H9 (cell line): ENCODE results near the gene SLC17A3. TPM values are rescaled to one million over a fixed set of nuclear protein-coding genes. Genes with fewer than 3 reads are reported as not detected.

ENCODE experiments used
- DNase-seq: peaks from one replicate; pipeline ENCODE4 v3.0.0-alpha.2; 2017
- H2AFZ ChIP-seq: one replicate; pipeline ENCODE4 v1.6.1; 2013; ENCODE audit warnings: mild to moderate bottlenecking, low read length, control low read depth, moderate library complexity
- H2AK5ac ChIP-seq: 2 replicates; pipeline ENCODE4 v1.6.1; 2013; ENCODE audit warnings: low read length, control low read depth, mixed read lengths; ENCODE audit not compliant: insufficient read length
- H2BK120ac ChIP-seq: one replicate; pipeline ENCODE4 v1.6.1; 2013; ENCODE audit warnings: low read depth, mild to moderate bottlenecking, low read length, control low read depth, inconsistent platforms; ENCODE audit not compliant: poor library complexity, severe bottlenecking
- H2BK12ac ChIP-seq: 2 replicates; pipeline ENCODE4 v1.6.1; 2013; ENCODE audit warnings: low read length, control low read depth, mixed read lengths, low read depth; ENCODE audit not compliant: insufficient read length
- H2BK15ac ChIP-seq: 2 replicates; pipeline ENCODE4 v1.6.1; 2013; ENCODE audit warnings: low read depth, low read length, control low read depth
- H2BK20ac ChIP-seq: one replicate; pipeline ENCODE4 v1.6.1; 2013; ENCODE audit warnings: low read depth, mild to moderate bottlenecking, low read length, control low read depth, inconsistent platforms; ENCODE audit not compliant: poor library complexity, severe bottlenecking
- H2BK5ac ChIP-seq: 2 replicates; pipeline ENCODE4 v1.6.1; 2013; ENCODE audit warnings: low read length, control low read depth, mixed read lengths; ENCODE audit not compliant: insufficient read length
- H3K14ac ChIP-seq: 2 replicates; pipeline ENCODE4 v1.6.1; 2013; ENCODE audit warnings: low read length, control low read depth; ENCODE audit not compliant: insufficient read depth
- H3K18ac ChIP-seq: 2 replicates; pipeline ENCODE4 v1.6.1; 2013; ENCODE audit warnings: low read depth, mild to moderate bottlenecking, mixed read lengths, low read length, control low read depth; ENCODE audit not compliant: insufficient read length
- H3K23ac ChIP-seq: 2 replicates; pipeline ENCODE4 v1.6.1; 2013; ENCODE audit warnings: low read length, control low read depth, mixed read lengths, low read depth; ENCODE audit not compliant: insufficient read length
- H3K23me2 ChIP-seq: 2 replicates; pipeline ENCODE4 v1.6.1; 2013; ENCODE audit warnings: low read depth, mild to moderate bottlenecking, mixed read lengths, low read length, control low read depth; ENCODE audit not compliant: insufficient read length, poor library complexity, severe bottlenecking
- H3K27ac ChIP-seq: 2 replicates; pipeline ENCODE4 v1.5.1; 2013; ENCODE audit warnings: low read length, control low read depth, mixed read lengths, low read depth; ENCODE audit not compliant: insufficient read length
- H3K27me3 ChIP-seq: 2 replicates; pipeline ENCODE4 v1.6.1; 2013; ENCODE audit warnings: low read length, control low read depth, inconsistent platforms; ENCODE audit not compliant: insufficient read depth
- H3K4ac ChIP-seq: 2 replicates; pipeline ENCODE4 v1.6.1; 2013; ENCODE audit warnings: low read depth, mild to moderate bottlenecking, control low read depth, inconsistent platforms, low read length, moderate library complexity
- H3K4me1 ChIP-seq: 2 replicates; pipeline ENCODE4 v1.6.1; 2013; ENCODE audit warnings: low read length, control low read depth, inconsistent platforms; ENCODE audit not compliant: insufficient read depth
- H3K4me2 ChIP-seq: 2 replicates; pipeline ENCODE4 v1.6.1; 2013; ENCODE audit warnings: low read length, control low read depth, mixed read lengths; ENCODE audit not compliant: insufficient read length, insufficient read depth
- H3K56ac ChIP-seq: 2 replicates; pipeline ENCODE4 v1.6.1; 2013; ENCODE audit warnings: low read depth, mild to moderate bottlenecking, mixed read lengths, low read length, control low read depth; ENCODE audit not compliant: insufficient read length
- H3K79me1 ChIP-seq: 2 replicates; pipeline ENCODE4 v1.6.1; 2013; ENCODE audit warnings: low read depth, mild to moderate bottlenecking, moderate library complexity, low read length, control low read depth, inconsistent platforms; ENCODE audit not compliant: insufficient read depth, poor library complexity, severe bottlenecking
- H3K79me2 ChIP-seq: 2 replicates; pipeline ENCODE4 v1.6.1; 2013; ENCODE audit warnings: low read length, control low read depth, inconsistent platforms; ENCODE audit not compliant: insufficient read depth
- H3K9ac ChIP-seq: 2 replicates; pipeline ENCODE4 v1.6.1; 2013; ENCODE audit warnings: low read length, control low read depth, mixed read lengths; ENCODE audit not compliant: insufficient read length; ENCODE audit errors: extremely low read depth
- H3K9me3 ChIP-seq: one replicate; pipeline ENCODE4 v1.6.1; 2013; ENCODE audit warnings: low read depth, low read length, inconsistent platforms; ENCODE audit not compliant: control insufficient read depth
- H3T11ph ChIP-seq: one replicate; pipeline ENCODE4 v1.6.1; 2013; ENCODE audit warnings: mild to moderate bottlenecking, low read length, control low read depth, inconsistent platforms
- H4K20me1 ChIP-seq: one replicate; pipeline ENCODE4 v1.6.1; 2013; ENCODE audit not compliant: control insufficient read depth, insufficient read length, insufficient read depth
- H4K5ac ChIP-seq: 2 replicates; pipeline ENCODE4 v1.6.1; 2013; ENCODE audit warnings: low read depth, mild to moderate bottlenecking, mixed read lengths, low read length, control low read depth; ENCODE audit not compliant: insufficient read length
- H4K8ac ChIP-seq: replicated peaks from 2 replicates; pipeline ENCODE4 v1.6.1; 2013; ENCODE audit warnings: low read length, control low read depth, mixed read lengths, low read depth; ENCODE audit not compliant: insufficient read length
- H4K91ac ChIP-seq: 2 replicates; pipeline ENCODE4 v1.6.1; 2013; ENCODE audit warnings: low read depth, mild to moderate bottlenecking, moderate library complexity, mixed read lengths, low read length, control low read depth; ENCODE audit not compliant: insufficient read length
- H3K27ac Mint-ChIP-seq, 3 experiments: 2 replicates in 2 of 3; 3 replicates in 1 of 3; pipeline ENCODE4 v1.8.0; 2020 to 2021; ENCODE audit warnings: mixed read lengths in 3 of 3, mild to moderate bottlenecking in 1 of 3, moderate library complexity in 1 of 3
- H3K27me3 Mint-ChIP-seq: 2 replicates; pipeline ENCODE4 v1.8.0; 2021; ENCODE audit warnings: low read depth, mild to moderate bottlenecking, moderate library complexity, mixed read lengths
- H3K36me3 Mint-ChIP-seq, 3 experiments: 2 replicates in 2 of 3; 3 replicates in 1 of 3; pipeline ENCODE4 v1.8.0; 2020 to 2021; ENCODE audit warnings: low read depth in 3 of 3, mixed read lengths in 3 of 3; ENCODE audit not compliant: insufficient read depth in 1 of 3
- H3K4me1 Mint-ChIP-seq, 2 experiments: 2 replicates each; pipeline ENCODE4 v1.8.0; 2020; ENCODE audit warnings: mixed read lengths in 2 of 2
- H3K4me3 Mint-ChIP-seq, 2 experiments: 2 replicates in 1 of 2; 3 replicates in 1 of 2; pipeline ENCODE4 v1.8.0; 2020 to 2021; ENCODE audit warnings: mild to moderate bottlenecking in 2 of 2, mixed read lengths in 2 of 2, moderate library complexity in 1 of 2
- H3K9me3 Mint-ChIP-seq, 2 experiments: 2 replicates in 1 of 2; 3 replicates in 1 of 2; pipeline ENCODE4 v1.8.0; 2020; ENCODE audit warnings: mild to moderate bottlenecking in 2 of 2, mixed read lengths in 2 of 2, moderate library complexity in 1 of 2
- WGBS: extraction: QIAGEN DNeasy Blood & Tissue Kit; methylation state at CpG from one replicate; pipeline ENCODE4 v1.1.7; 2013; ENCODE audit warnings: missing lambda C conversion rate, low lambda C conversion rate, mixed read lengths; ENCODE audit not compliant: insufficient read length; ENCODE audit errors: extremely low coverage; 5-methylcytosine and 5-hydroxymethylcytosine counted together
- total RNA-seq: library from RNA; stranded (reverse); gene quantifications from 2 replicates; pipeline ENCODE4 v1.2.1, GENCODE V29; 2021
- TF ChIP-seq, protein P1 (sequence below): fragments of 200-600 bp; sonication (generic); conservative IDR thresholded peaks from 3 replicates; pipeline ENCODE4 v1.8.0; 2021; ENCODE audit warnings: antibody characterized with exemption, mild to moderate bottlenecking

The SLC17A3 gene
- total RNA-seq, 1 experiment from 2014 or later = not detected

DNA sequence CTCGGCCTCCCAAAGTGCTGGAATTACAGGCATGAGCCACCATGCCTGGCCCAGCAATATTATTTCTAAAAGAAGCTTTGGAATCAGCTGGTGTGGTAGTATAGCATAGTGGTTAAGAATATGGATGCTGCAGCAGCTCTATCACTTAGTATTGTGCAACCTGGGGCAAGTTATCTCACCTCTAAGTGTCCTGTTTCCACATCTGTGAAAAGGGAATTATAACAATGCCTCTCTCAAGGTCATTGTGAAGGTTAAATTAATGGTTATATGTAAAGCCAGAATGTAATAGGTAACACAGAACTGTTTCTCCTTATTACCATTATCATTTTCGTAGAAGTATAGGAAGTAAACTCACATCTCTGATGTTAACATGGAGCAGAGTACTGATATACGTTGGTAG, 42.3 kb upstream of the SLC17A3 start:
- no peaks in the 10 kb centered on the region for H3K79me1 ChIP-seq
- no peak overlapping the region for H3K27ac ChIP-seq
- H2AFZ ChIP-seq = no peak overlapping the region
- H3K4me2 ChIP-seq = no peak overlapping the region
- no peaks in the 10 kb centered on the region for H4K20me1 ChIP-seq
- Mint-ChIP-seq H3K4me3 (no peak overlapping the region), H3K27me3 (no peaks in the 10 kb centered on the region), H3K36me3 (no peaks in the 10 kb centered on the region), H3K27ac (no peak overlapping the region), H3K9me3 (no peaks in the 10 kb centered on the region), H3K4me1 (peaks cover 3 to 5% of the 10 kb centered on the region in 2 experiments; a peak in 2 of 4 replicates)
- H2BK20ac ChIP-seq = no peak overlapping the region
- H3K27me3 ChIP-seq = no peaks in the 10 kb centered on the region
- H3K4ac ChIP-seq = no peak overlapping the region
- H3K18ac ChIP-seq = no peak overlapping the region
- no peak overlapping the region for H4K5ac ChIP-seq
- no peak overlapping the region for H3T11ph ChIP-seq
- H2BK5ac ChIP-seq = no peak overlapping the region
- H3K9ac ChIP-seq = no peak overlapping the region
- no peak for DNase-seq
- H3K14ac ChIP-seq = no peak overlapping the region
- no peaks in the 10 kb centered on the region for H3K9me3 ChIP-seq
- H2AK5ac ChIP-seq = no peak overlapping the region
- no peaks in the 10 kb centered on the region for H3K79me2 ChIP-seq
- TF ChIP-seq, protein P1, sequence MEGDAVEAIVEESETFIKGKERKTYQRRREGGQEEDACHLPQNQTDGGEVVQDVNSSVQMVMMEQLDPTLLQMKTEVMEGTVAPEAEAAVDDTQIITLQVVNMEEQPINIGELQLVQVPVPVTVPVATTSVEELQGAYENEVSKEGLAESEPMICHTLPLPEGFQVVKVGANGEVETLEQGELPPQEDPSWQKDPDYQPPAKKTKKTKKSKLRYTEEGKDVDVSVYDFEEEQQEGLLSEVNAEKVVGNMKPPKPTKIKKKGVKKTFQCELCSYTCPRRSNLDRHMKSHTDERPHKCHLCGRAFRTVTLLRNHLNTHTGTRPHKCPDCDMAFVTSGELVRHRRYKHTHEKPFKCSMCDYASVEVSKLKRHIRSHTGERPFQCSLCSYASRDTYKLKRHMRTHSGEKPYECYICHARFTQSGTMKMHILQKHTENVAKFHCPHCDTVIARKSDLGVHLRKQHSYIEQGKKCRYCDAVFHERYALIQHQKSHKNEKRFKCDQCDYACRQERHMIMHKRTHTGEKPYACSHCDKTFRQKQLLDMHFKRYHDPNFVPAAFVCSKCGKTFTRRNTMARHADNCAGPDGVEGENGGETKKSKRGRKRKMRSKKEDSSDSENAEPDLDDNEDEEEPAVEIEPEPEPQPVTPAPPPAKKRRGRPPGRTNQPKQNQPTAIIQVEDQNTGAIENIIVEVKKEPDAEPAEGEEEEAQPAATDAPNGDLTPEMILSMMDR = no peak
- no peak overlapping the region for H3K23ac ChIP-seq
- no peaks in the 10 kb centered on the region for H3K4me1 ChIP-seq
- H2BK120ac ChIP-seq = no peak overlapping the region
- no peak overlapping the region for H3K56ac ChIP-seq
- H4K91ac ChIP-seq = no peak overlapping the region
- H3K23me2 ChIP-seq = no peaks in the 10 kb centered on the region
- no peak overlapping the region for H4K8ac ChIP-seq
- no CpG with 5 or more reads among the region's 3 CpGs for WGBS
- H2BK15ac ChIP-seq = no peak overlapping the region
- H2BK12ac ChIP-seq = no peak overlapping the region
